AG08395 (cell line): ENCODE results near the gene RIPK4.
"Not testable (repeated sequence)": the region's sequence is repeated elsewhere in the genome, so short reads cannot be mapped to it uniquely, and the experiment has no call there.

Source experiments
- DNase-seq: peaks from one replicate; pipeline ENCODE4 v3.0.0; 2012; ENCODE audit warnings: mixed read lengths, low spot score

The RIPK4 gene

DNA sequence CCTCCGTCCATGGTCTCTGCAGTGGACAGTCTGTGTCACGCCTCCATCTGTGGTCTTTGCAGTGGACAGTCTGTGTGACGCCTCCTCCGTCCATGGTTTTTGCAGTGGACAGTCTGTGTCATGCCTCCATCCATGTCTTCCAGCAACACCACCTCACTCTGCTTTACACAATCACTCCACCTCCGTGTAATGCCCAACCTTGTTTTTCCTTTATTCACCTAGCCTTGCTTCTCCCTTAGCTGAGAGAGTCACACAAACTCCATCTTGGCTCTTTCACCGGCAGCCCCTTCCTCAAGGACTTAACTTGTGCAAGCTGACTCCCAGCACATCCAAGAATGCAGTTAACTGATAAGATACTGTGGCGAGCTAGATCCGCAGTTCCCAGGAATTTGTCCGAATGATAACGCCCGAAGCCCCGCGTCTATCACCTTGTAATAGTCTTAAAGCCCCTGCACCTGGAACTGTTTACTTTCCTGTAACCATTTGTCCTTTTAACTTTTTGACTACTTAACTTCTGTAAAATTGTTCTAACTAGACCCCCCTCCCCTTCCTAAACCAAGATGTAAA, 52.5 kb downstream of the RIPK4 start:
- DNase-seq: not testable (repeated sequence)

DNA sequence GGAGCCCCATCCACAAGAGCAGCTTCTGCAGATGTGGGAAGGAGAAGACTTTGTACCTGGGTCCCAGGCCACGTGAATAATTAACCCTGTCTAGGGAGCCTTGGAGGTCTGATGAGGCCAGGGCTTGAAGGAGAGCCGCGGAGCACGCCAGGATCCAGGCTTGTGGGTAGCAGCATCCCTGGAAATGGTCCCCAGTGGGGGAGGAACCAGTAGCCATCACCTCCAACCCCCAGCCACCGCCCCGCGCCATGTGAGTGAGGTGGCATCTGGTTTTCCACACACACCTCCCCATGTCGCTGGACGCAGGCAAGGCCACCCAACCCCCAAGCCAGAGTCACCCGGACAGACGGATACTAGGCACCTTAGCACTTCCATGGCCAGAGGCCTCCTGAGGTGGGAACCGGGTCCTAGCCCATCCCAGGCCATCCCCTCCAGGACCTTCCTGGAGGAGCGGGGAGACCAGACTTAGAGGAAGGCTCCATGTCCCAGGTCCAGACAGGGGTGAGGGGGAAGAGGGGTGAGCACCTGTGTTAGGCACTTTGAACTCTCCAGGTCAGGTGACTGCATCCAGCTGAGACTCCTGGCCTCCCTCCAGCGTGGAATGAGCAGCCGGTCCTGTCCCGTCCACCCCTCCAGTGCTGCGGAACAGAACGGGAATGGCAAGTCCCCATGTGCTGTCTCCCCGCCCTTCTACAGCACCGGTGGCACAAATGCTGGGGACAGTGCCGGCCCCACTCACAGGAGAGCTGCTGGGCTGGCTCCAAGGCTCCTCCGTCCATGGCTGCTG, 53.2 kb downstream of the RIPK4 start:
- no peak for DNase-seq

DNA sequence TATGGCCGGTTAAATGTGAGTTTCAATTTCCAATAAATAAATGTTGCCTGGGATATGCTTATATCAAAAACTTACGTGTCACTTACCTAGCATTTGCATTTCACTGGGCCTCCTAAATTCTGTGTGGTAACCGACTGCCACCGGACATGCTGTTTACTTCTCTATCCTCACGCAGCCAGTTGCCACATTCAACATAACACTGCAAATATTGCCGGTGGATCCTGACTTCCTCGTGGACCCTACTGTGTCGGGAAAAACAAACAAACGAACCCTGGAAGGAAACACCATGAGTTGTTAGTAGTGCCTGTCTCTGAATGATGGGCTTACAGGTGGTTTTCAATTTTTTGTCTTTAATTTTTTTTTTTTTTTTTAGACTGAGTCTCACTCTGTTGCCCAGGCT, 54.1 kb downstream of the RIPK4 start:
- DNase-seq: no peak

DNA sequence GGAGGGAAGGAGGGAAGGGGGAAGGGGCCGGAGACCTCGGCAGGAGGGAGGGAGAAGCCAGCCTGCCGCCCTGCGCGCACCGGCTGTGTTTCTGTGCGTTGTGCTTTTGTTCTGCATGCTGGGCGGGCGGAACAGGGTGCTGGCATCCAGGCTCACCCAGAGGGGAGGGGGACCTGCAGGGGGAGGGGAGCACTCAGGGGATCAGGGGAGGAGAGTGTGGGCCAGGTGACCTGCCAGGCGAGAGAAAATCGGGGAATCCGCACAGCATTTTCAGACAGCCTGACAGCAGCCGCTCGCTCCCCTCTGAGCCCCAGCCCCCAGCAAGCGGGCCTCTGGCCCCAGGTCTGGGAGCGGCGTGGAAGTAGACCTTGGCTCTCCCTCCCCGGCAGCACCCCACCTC, 54.7 kb downstream of the RIPK4 start:
- DNase-seq: no peak

- no peak for DNase-seq
Measured at GRCh38 chr21:41711416-41712007, 55.3 kb downstream of the RIPK4 start.

DNA sequence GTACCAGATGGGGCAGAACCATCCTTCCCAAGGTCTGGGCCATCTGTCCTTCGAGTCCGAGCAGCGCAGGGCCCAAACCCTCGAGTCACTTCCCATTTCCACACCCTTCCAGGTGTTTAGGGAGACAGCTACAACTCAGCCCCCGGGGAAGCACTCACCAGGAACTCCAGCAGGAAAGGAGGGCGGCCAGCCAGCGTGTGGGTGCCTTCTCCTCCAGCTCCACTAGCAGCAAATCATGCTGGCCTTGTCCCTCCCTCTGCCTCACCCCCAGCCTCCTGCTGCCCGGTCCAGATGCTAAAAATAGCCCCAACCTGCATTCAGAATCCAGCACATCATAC, 56.1 kb downstream of the RIPK4 start:
- no peak for DNase-seq

GRCh38 chr21:41709965-41710822, 56.7 kb downstream of the RIPK4 start:
- no peak for DNase-seq

- no peak for DNase-seq
Measured at GRCh38 chr21:41709166-41709565, 57.7 kb downstream of the RIPK4 start.

GRCh38 chr21:41707960-41708330, 58.9 kb downstream of the RIPK4 start:
- DNase-seq: no peak

- no peak for DNase-seq
Measured at GRCh38 chr21:41707231-41707959, 59.5 kb downstream of the RIPK4 start.

- no peak for DNase-seq
Measured at GRCh38 chr21:41706678-41707077, 60.2 kb downstream of the RIPK4 start.

- no peak for DNase-seq
Measured at GRCh38 chr21:41706263-41706639, 60.6 kb downstream of the RIPK4 start.

- no peak for DNase-seq
Measured at GRCh38 chr21:41705546-41706262, 61.1 kb downstream of the RIPK4 start.

DNA sequence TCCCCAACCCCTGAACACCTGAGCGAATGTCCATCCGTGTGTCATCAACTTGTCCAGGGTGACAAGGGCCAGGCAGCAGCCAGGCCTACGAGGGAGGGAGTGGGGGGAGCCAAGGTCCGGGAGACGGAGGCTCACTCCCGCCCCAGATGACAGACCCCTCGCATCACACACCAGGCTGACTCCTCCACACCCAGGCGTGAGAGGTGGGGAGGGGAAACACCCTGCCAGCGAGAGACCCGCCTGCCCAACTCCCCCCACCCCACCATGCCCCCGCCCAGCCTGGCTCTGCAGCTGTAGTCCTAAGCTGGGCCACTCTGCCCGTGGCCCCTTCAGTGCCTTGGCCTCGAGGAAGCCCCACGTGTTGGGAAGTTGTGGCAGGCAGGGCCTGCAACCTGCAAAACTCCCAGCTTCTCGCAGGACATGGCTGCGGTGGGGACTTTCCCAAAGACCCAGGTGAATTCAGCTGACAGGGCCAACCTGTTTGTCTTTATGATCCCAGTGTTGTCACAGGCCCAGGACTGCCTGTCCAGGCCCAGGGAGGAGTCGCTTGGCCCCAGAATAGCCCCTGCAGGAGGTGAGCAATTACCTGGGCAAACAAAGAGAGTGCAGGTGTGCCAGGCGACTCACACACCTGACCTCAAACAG, 62.9 kb downstream of the RIPK4 start:
- DNase-seq: no peak

- no peak for DNase-seq
Measured at GRCh38 chr21:41701749-41702148, 65.1 kb downstream of the RIPK4 start.

GRCh38 chr21:41699311-41699710, 67.5 kb downstream of the RIPK4 start:
- DNase-seq: no peak

DNA sequence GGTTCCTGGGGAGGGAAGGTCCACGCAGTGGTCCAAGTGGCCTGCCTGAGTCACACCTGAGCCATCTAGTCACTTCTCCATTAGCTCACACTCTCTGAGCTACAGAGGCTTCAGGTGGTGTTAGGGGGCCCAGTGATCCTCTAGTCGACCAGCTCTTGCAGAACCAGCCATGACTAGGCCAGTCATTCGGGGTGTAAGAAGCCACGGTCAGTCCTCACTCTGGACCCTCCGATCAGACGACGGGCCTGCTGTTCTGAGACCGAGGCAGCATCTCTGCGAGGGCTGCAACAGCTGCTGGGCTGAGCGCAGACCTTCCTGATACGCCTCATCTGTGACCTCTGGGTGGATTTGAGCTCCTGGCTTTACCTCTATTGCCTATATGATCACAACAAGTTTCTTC, 68.8 kb downstream of the RIPK4 start:
- no peak for DNase-seq

GRCh38 chr21:41695513-41695912, 71.3 kb downstream of the RIPK4 start:
- DNase-seq: no peak

DNA sequence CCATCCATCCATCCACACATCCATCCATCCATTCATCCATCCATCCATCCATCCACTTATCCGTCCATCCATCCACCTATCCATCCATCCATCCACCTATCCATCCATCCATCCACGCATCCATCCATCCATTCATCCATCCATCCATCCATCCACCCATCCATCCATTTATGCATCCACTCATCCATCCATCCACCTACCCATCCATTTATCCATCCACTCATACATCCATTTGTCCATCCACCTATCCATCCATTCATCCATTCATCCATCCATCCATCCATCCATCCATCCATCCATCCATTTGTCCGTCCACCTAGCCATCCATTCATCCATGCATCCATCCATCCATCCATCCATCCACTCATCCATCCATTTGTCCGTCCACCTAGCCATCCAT, 72.8 kb downstream of the RIPK4 start:
- not testable (repeated sequence) for DNase-seq

GRCh38 chr21:41692185-41692565, 74.7 kb downstream of the RIPK4 start:
- DNase-seq: no peak
